Activated CD8-positive, alpha-beta memory T cell treated with anti-CD3 and anti-CD28 coated beads for 24 hours (primary cell): Measurements from ENCODE around the gene LAD1.

Source experiments
- DNase-seq: peaks from one replicate; pipeline ENCODE4 v3.0.0-alpha.2; 2020

Gene LAD1

GRCh38 chr1:201418461-201418860, 19.3 kb upstream of the LAD1 start:
- no peak for DNase-seq

- DNase-seq, result no peak
Observed at GRCh38 chr1:201414051-201414738, 15.1 kb upstream of the LAD1 start.

GRCh38 chr1:201411292-201411691, 12.2 kb upstream of the LAD1 start:
- no peak for DNase-seq

- DNase-seq, result no peak
Observed at GRCh38 chr1:201409440-201409839, 10.3 kb upstream of the LAD1 start.

- DNase-seq, result no peak
Observed at GRCh38 chr1:201408834-201409200, 9.7 kb upstream of the LAD1 start.

- peak; percentile 88 for DNase-seq
Observed at GRCh38 chr1:201408176-201408833, 9.2 kb upstream of the LAD1 start.

- DNase-seq, result no peak
Observed at GRCh38 chr1:201406831-201407406, 7.8 kb upstream of the LAD1 start.

- no peak for DNase-seq
Observed at GRCh38 chr1:201405484-201405831, 6.3 kb upstream of the LAD1 start.

- DNase-seq, result no peak
Observed at GRCh38 chr1:201404722-201405483, 5.8 kb upstream of the LAD1 start.

- DNase-seq, result no peak
Observed at GRCh38 chr1:201404055-201404454, 4.9 kb upstream of the LAD1 start.

GRCh38 chr1:201403359-201403758, 4.2 kb upstream of the LAD1 start:
- no peak for DNase-seq

- DNase-seq, result no peak
Observed at GRCh38 chr1:201401700-201402099, 2.6 kb upstream of the LAD1 start.

- no peak for DNase-seq
Observed at GRCh38 chr1:201400852-201401230, 1.7 kb upstream of the LAD1 start.

GRCh38 chr1:201400212-201400851, 1.2 kb upstream of the LAD1 start:
- no peak for DNase-seq

- DNase-seq, result no peak
Observed at GRCh38 chr1:201399352-201400126, 415 bp upstream of the LAD1 start.

GRCh38 chr1:201397675-201398074, 1.4 kb downstream of the LAD1 start:
- DNase-seq, result no peak

- DNase-seq, result no peak
Observed at GRCh38 chr1:201396861-201397464, 2.2 kb downstream of the LAD1 start.

GRCh38 chr1:201395936-201396335, 3.2 kb downstream of the LAD1 start:
- no peak for DNase-seq

- no peak for DNase-seq
Observed at GRCh38 chr1:201394591-201394990, 4.5 kb downstream of the LAD1 start.

- no peak for DNase-seq
Observed at GRCh38 chr1:201393076-201393475, 6.0 kb downstream of the LAD1 start.

- DNase-seq, result no peak
Observed at GRCh38 chr1:201391651-201392511, 7.2 kb downstream of the LAD1 start.
